ENCODE results near the gene PKNOX2. TPM values are rescaled to one million over a fixed set of nuclear protein-coding genes. Genes with fewer than 3 reads are reported as not detected.

Gene PKNOX2
- total and polyA plus RNA-seq, 2 of the 8 experiments (the other 6 are each of a cell fraction or from before 2014, with no cell fraction given): 2.0 TPM

DNA sequence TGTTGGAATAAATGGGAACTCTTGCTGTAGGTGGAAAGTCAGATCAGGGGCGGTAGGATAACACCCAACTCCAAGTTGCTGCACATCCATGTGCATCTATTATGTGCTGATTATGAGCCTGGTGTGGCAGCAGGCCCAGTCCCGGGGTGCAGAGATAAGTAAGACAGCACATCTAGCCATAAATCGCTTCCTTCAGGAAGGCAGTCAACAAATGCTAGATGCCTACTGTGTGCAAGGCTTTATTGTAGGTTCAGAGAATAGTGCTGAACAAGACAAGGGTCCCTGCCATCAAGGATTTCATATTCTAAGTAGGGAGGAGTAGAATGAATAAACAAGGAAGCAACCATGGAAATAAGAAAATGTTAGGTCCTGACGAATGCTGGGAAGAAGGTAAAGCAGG, 110.2 kb downstream of the PKNOX2 start (continued):
- TF ChIP-seq CHD7 (IDR thresholded peaks at IDR 0.05; ENCODE audit: insufficient replicate concordance, low read length): no peak
- TF ChIP-seq POU5F1 (IDR thresholded peaks at IDR 0.05; ENCODE audit: low read depth, low read length): no peak
- no peak for TF ChIP-seq KDM5A (IDR thresholded peaks at IDR 0.05; ENCODE audit: low read length)
- TF ChIP-seq, protein P1, sequence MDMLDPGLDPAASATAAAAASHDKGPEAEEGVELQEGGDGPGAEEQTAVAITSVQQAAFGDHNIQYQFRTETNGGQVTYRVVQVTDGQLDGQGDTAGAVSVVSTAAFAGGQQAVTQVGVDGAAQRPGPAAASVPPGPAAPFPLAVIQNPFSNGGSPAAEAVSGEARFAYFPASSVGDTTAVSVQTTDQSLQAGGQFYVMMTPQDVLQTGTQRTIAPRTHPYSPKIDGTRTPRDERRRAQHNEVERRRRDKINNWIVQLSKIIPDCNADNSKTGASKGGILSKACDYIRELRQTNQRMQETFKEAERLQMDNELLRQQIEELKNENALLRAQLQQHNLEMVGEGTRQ (IDR thresholded peaks at IDR 0.05; ENCODE audit: low read length): no peak
- no peak for TF ChIP-seq E2F6 (IDR thresholded peaks at IDR 0.05)
- no peak for TF ChIP-seq TAF7 (optimal IDR thresholded peaks at IDR 0.05; ENCODE audit: borderline replicate concordance, low read depth, low read length)
- no peak for TF ChIP-seq SP4 (IDR thresholded peaks at IDR 0.05; ENCODE audit: low read length)
- no peak for TF ChIP-seq MAFK (IDR thresholded peaks at IDR 0.05; ENCODE audit: low read depth, low read length)
- no peak for TF ChIP-seq GTF2F1 (IDR thresholded peaks at IDR 0.05; ENCODE audit: borderline replicate concordance, low read depth, low read length)
- no peak for TF ChIP-seq SP2 (IDR thresholded peaks at IDR 0.05; ENCODE audit: low read length)

All from H1 (cell line).